Endothelial cell of umbilical vein (primary cell): ENCODE measurements around the gene DDX24. TPM values are rescaled to one million over a fixed set of nuclear protein-coding genes. Genes with fewer than 3 reads are reported as not detected.

Experiments used
- BruUV-seq: library from RNA; stranded (reverse); fragments of 400-500 nt; replicated peaks from 2 replicates; lab custom pipeline; 2021; lab: Mats Ljungman, UMichigan
- CTCF ChIA-PET: fragments of 300-600, 350-600 bp; sonication (Branson Sonifier 250); formaldehyde crosslinking; loops from one replicate; lab custom pipeline; 2021; ENCODE audit warnings: antibody characterized with exemption, inconsistent platforms; lab: Charles Lee
- POLR2A ChIA-PET: fragments of 300-600, 350-600 bp; sonication (Branson Sonifier 250); formaldehyde crosslinking; loops from one replicate; lab custom pipeline; 2021; ENCODE audit warnings: antibody characterized with exemption, inconsistent platforms; lab: Charles Lee
- DNase-seq: peaks from one replicate; pipeline ENCODE4 v3.0.0-alpha.2; 2011; ENCODE audit warnings: low read depth, low spot score
- FAIRE-seq: peaks from 2 replicates; lab custom pipeline; 2011; peaks lifted over from hg19 to GRCh38; lab: Jason Lieb, UNC
- H2AFZ ChIP-seq: 2 replicates; pipeline ENCODE4 v1.6.0; 2012; ENCODE audit warnings: low read depth, low read length, control low read depth, inconsistent platforms
- H3K27ac ChIP-seq: 2 replicates; pipeline ENCODE4 v1.5.1; 2011; ENCODE audit warnings: low read depth, mild to moderate bottlenecking, control low read depth, low read length, moderate library complexity; ENCODE audit not compliant: insufficient read depth
- H3K27me3 ChIP-seq, 2 experiments: 2 replicates each; pipeline versions ENCODE4 v1.6.0 to v1.6.1; 2011; ENCODE audit warnings: low read length in 2 of 2, mixed read lengths in 1 of 2; ENCODE audit not compliant: control insufficient read depth in 2 of 2, insufficient read depth in 2 of 2
- H3K36me3 ChIP-seq, 2 experiments: 2 replicates in 1 of 2; 3 replicates in 1 of 2; pipeline ENCODE4 v1.5.1; 2011; ENCODE audit warnings: low read length in 2 of 2, mild to moderate bottlenecking in 1 of 2, moderate library complexity in 1 of 2; ENCODE audit not compliant: control insufficient read depth in 2 of 2, insufficient read depth in 2 of 2; ENCODE audit errors: extremely low read depth in 1 of 2
- H3K4me1 ChIP-seq: 3 replicates; pipeline ENCODE4 v1.5.1; 2011; ENCODE audit warnings: mild to moderate bottlenecking, low read length; ENCODE audit not compliant: control insufficient read depth, insufficient read depth; ENCODE audit errors: extremely low read depth
- H3K4me2 ChIP-seq: 2 replicates; pipeline ENCODE4 v1.6.1; 2011; ENCODE audit warnings: low read length, control low read depth, mixed read lengths; ENCODE audit not compliant: insufficient read depth
- H3K4me3 ChIP-seq, 3 experiments: fragments of 200-600 bp in 1 of 3; sonication (generic), shearing (Covaris generic) in 1 of 3; replicated peaks in 1 of 3; 2 replicates each; pipeline ENCODE4 v1.5.1; 2011 to 2016; ENCODE audit warnings: control low read depth in 3 of 3, low read length in 3 of 3, mild to moderate bottlenecking in 2 of 3, inconsistent platforms in 1 of 3, low read depth in 1 of 3, moderate library complexity in 1 of 3; ENCODE audit not compliant: insufficient read depth in 1 of 3
- H3K79me2 ChIP-seq: 2 replicates; pipeline ENCODE4 v1.6.0; 2012; ENCODE audit warnings: low read length, inconsistent platforms; ENCODE audit not compliant: control insufficient read depth, insufficient read depth
- H3K9ac ChIP-seq: replicated peaks from 2 replicates; pipeline ENCODE3; 2011; ENCODE audit warnings: low read length, control low read depth; ENCODE audit not compliant: insufficient read depth; ENCODE audit errors: extremely low read depth
- H3K9me1 ChIP-seq: replicated peaks from 3 replicates; pipeline ENCODE4 v1.6.0; 2011; ENCODE audit warnings: mild to moderate bottlenecking, low read length; ENCODE audit not compliant: control insufficient read depth, insufficient read depth; ENCODE audit errors: extremely low read depth
- H3K9me3 ChIP-seq: replicated peaks from 2 replicates; pipeline ENCODE4 v1.5.1; 2012; ENCODE audit warnings: low read length, inconsistent platforms; ENCODE audit not compliant: control insufficient read depth, insufficient read depth
- H4K20me1 ChIP-seq: replicated peaks from 2 replicates; pipeline ENCODE3; 2011; ENCODE audit warnings: mild to moderate bottlenecking, low read length; ENCODE audit not compliant: control insufficient read depth, insufficient read depth; ENCODE audit errors: extremely low read depth
- CTCF ChIP-seq, 2 donors: IDR thresholded peaks; 1 replicate in 1 of 2; 2 replicates in 1 of 2; pipeline ENCODE4 v1.5.1; 2011; ENCODE audit warnings: low read length in 2 of 2, mild to moderate bottlenecking in 2 of 2, moderate library complexity in 2 of 2, control low read depth in 1 of 2, inconsistent platforms in 1 of 2, low read depth in 1 of 2; ENCODE audit not compliant: insufficient read depth in 1 of 2; ENCODE audit errors: extremely low read depth in 1 of 2
- EZH2 ChIP-seq: IDR thresholded peaks from 2 replicates; pipeline ENCODE4 v1.6.1; 2012; ENCODE audit warnings: borderline replicate concordance, low read depth, mild to moderate bottlenecking, moderate library complexity, low read length, inconsistent platforms; ENCODE audit not compliant: severe bottlenecking
- FOS ChIP-seq: IDR thresholded peaks from 2 replicates; pipeline ENCODE4 v1.6.1; 2011; ENCODE audit warnings: mild to moderate bottlenecking, low read length, moderate library complexity, borderline replicate concordance; ENCODE audit not compliant: insufficient read depth
- GATA2 ChIP-seq: IDR thresholded peaks from 2 replicates; pipeline ENCODE4 v1.7.0; 2011; ENCODE audit warnings: low read depth, mild to moderate bottlenecking, moderate library complexity, mixed read lengths, low read length; ENCODE audit not compliant: insufficient read length, insufficient read depth
- MYC ChIP-seq: IDR thresholded peaks from one replicate; pipeline ENCODE4 v1.6.1; 2011; ENCODE audit warnings: mild to moderate bottlenecking, low read depth, low read length
- POLR2AphosphoS5 ChIP-seq: IDR thresholded peaks from 2 replicates; pipeline ENCODE4 v1.6.1; 2012; ENCODE audit warnings: low read depth, mild to moderate bottlenecking, control low read depth, low read length, moderate library complexity; ENCODE audit not compliant: insufficient read depth
- dilution Hi-C: fragments of 300-500 bp; cut with MboI; formaldehyde crosslinking; loops from one replicate; pipeline ENCODE4 v1.15.0; 2019; ENCODE audit warnings: low sequenced_read_pairs; ENCODE audit not compliant: extremely low pct_ligation_motif_present
- intact Hi-C: fragments of 100-400 bp; cut with micrococcal nuclease; formaldehyde crosslinking; loops from one replicate; pipeline ENCODE4 v1.10.0; 2022
- polyA plus RNA-seq, 4 experiments: library from polyadenylated mRNA; depleted of rRNA in 3 of 4; stranded (reverse) in 3 of 4; unstranded in 1 of 4; fragments of >200 nt; gene quantifications; 2 replicates each; pipeline versions ENCODE4 v1.2.1 to v1.2.3, GENCODE V29; 2011 to 2012; ENCODE audit warnings: missing spikeins in 1 of 4
- total RNA-seq: library from RNA; stranded (reverse); gene quantifications from 2 replicates; pipeline ENCODE4 v1.2.3, GENCODE V29; 2021
- TF ChIP-seq, protein P1 (sequence below): IDR thresholded peaks from 2 replicates; pipeline ENCODE4 v1.6.1; 2011; ENCODE audit not compliant: insufficient read depth, insufficient read length

DDX24 gene
- total and polyA plus RNA-seq, 2 donors (not counting 3 experiments of a cell fraction or from before 2014, with no cell fraction given): 88.3 to 141 TPM

GRCh38 chr14:94124582-94125377 is 43.8 kb upstream of the DDX24 start:
- peaks cover 2% of the 10 kb centered on the region for H3K4me1 ChIP-seq
- no peaks in the 10 kb centered on the region for H3K9me1 ChIP-seq
- no peak overlapping the region for H3K27ac ChIP-seq
- dilution Hi-C loops (no loop called here), intact Hi-C loops (no loop called here)
- no peaks in the 10 kb centered on the region for H3K36me3 ChIP-seq
- H3K9me3 ChIP-seq: no peaks in the 10 kb centered on the region
- H3K4me2 ChIP-seq: no peak overlapping the region
- BruUV-seq: no TSS peak
- H3K9ac ChIP-seq: no peak overlapping the region
- no peak overlapping the region for H2AFZ ChIP-seq
- FAIRE-seq (no peak), DNase-seq (no peak)
- H4K20me1 ChIP-seq: no peaks in the 10 kb centered on the region
- ChIA-PET CTCF (interaction anchor here (0.6 to 1.7 kb wide), 5 partner anchors 10 to 74 kb away, joined by 3 to 6 read pairs (median 3); no protein-coding TSS in a partner anchor), POLR2A (no interaction called here)
- TF ChIP-seq POLR2AphosphoS5 (no peak), GATA2 (no peak), MYC (no peak), CTCF (IDR thresholded peaks at IDR 0.05; ENCODE audit: extremely low read depth in 1 of 2, insufficient read depth in 1 of 2, low read depth in 1 of 2, low read length in 2 of 2) (no peak), EZH2 (no peak), FOS (no peak)
- TF ChIP-seq, protein P1, sequence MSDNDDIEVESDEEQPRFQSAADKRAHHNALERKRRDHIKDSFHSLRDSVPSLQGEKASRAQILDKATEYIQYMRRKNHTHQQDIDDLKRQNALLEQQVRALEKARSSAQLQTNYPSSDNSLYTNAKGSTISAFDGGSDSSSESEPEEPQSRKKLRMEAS: no peak
- H3K4me3 ChIP-seq: no peak overlapping the region
- H3K79me2 ChIP-seq: no peaks in the 10 kb centered on the region
- no peaks in the 10 kb centered on the region for H3K27me3 ChIP-seq
